HG03175 (cell line): Measurements from ENCODE around the gene TMEM229A.
"Not testable (repeated sequence)": the region's sequence is repeated elsewhere in the genome, so short reads cannot be mapped to it uniquely, and the experiment has no call there.

Experiments
- ATAC-seq: cut with Tn5 transposase; IDR thresholded peaks from one replicate; pipeline ENCODE4 v1.9.1; 2021; ENCODE audit warnings: mild to moderate bottlenecking, moderate library complexity; ENCODE audit not compliant: unreplicated experiment

TMEM229A gene

DNA sequence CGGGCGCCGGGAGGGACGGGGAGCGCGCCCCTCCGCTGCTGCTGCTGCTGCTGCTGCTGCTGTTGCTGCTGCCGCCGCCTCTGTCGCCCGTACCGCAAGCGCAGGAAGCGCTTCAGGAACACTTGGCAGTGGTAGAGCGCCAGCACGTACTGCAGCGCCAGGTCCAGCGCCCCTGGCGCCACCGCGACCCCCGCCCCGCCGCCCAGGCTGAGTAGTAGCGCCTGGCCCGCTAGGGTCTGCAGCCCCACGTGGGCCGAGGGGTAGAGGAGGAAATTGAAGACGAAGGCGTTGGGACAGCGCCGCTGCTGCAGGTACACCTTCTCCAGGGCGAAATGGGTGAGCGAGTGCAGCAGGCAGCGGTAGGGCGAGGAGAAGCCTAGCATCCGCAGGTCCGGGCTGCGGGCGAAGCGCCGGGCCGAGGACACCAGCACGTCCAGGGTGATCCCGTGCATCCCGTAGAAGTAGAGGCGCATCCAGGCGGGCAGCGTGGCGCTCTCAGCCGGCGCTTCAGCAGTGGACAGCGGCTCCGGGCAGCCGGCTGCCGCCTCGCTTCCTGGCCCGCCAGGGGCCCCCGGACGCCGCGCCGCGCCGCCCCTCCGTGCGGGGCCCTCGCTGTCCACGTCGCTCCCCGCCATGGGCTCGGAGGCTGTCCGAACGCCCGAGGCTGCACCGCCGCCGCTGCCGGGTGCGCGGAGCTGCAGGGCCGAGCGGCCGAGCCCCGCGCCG is at the start of gene TMEM229A:
TMEM229A (minus strand) TSS at position 699 of the 726 bp plus-strand sequence; CDS start at position 635, 64 bp downstream.
- no peak for ATAC-seq

- ATAC-seq: not testable (repeated sequence)
Measured at GRCh38 chr7:124082234-124082633, 49.4 kb upstream of the TMEM229A start.

GRCh38 chr7:124077546-124077945 is 44.7 kb upstream of the TMEM229A start:
- no peak for ATAC-seq

GRCh38 chr7:124076841-124077240 is 44.0 kb upstream of the TMEM229A start:
- no peak for ATAC-seq

DNA sequence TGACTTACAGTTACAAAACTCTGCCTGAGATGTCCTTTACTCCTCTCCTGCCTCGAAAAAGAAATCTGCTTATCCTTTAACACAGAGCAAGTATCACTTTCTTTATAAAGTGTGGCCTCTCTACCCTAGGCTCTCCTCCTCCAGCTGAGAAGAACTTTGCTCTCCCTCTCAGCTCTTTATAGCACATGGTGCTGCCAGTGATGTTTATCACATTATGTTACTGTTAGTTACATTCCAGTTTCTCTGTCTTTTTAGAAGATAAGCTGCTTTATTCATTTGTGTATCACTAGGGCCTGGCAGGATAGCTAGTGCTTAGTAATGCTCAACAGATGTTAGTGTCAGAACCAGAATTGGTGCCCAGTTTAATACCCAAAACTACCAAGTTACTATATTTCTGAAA is 41.1 kb upstream of the TMEM229A start:
- ATAC-seq: no peak

DNA sequence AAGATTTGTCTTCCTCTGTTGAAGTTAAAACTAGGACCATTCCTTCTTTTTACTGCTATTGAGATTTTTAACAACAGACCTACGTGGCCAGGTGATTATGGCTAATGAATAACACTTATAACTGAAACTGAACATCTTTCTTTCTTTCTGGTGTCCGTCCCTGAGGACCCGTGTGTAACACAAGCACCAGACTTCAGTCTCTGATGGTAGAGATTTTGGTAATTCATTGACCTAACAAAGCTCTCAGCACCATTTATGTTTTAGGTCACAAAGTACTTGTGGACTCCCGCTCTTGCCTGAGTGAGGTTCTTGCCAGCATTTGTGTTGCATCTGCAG is 40.4 kb upstream of the TMEM229A start:
- ATAC-seq: peak; percentile 41

DNA sequence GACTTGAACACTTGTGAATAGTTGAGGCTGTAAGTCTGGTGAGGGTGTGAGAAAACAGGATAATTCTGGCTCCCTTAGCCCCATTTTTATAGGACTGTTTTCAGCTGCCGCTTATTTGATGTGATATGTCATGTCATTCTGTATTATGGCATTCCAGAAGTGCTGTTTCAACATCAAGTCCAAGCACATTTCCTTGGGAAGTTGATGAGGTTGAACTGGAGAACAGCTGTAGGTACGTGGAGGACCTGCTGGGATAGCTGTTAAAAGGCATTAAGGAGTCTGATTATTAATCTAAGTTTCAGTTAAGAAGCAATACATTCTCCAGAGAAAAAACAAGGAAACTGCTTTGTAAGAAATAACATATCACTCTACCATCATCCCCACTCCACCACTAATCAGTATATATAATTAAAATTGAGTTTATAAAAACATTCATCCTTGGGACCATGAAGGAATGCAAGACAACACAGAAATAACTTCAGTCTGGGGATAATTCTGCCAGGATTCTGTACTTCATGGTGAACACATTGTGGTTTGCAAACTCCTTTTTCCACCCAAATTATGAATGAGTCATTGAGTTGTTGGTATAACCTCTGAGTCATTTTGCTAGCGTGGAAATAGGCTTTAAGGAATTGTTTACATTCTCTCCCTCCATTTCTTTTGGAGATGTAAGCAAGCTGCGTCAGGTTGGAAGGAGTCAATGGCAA is 39.9 kb upstream of the TMEM229A start:
- ATAC-seq: no peak

GRCh38 chr7:124071843-124072242 is 39.0 kb upstream of the TMEM229A start:
- ATAC-seq: no peak

GRCh38 chr7:124062171-124062570 is 29.3 kb upstream of the TMEM229A start:
- no peak for ATAC-seq

DNA sequence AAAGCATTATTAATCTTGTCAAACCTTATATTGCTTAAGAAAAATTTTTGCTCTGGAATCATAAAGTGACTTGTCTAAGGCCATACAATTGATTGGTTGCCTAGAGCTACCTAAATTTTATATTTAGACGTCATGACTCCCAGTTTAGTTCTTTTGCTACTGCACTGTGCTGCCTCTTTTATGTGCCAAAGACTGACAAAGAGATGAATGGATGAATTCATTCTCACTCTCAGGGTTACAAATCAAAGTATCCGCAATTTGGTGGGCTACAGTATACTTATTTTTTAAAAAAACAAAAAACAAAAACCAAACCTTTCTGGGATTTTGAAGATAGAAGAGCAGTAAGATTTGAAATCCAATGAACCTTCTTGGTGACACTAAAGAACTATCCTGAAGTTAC is 27.7 kb upstream of the TMEM229A start:
- ATAC-seq: no peak

DNA sequence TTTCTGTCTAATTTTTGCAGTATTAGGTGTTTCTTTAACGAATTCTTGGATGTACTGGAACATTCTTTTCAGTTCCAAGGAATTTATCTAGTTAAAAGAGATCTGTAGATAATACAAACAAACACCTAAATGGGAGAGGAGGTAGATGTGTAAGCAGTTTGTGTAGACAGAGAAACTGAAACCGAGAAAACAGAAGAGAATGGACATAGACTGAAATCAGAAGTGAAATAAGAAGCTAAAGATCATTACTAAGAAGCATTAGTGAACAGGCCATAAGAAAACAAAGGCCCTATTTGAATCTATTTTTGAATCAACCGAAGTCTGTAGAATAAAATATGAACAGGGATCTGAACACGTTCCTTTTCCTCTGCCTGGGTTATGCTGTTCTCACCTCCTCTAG is 26.5 kb upstream of the TMEM229A start:
- ATAC-seq: peak; percentile 98

- ATAC-seq: no peak
Measured at GRCh38 chr7:124058515-124058914, 25.6 kb upstream of the TMEM229A start.

GRCh38 chr7:124057872-124058271 is 25.0 kb upstream of the TMEM229A start:
- ATAC-seq: no peak

- no peak for ATAC-seq
Measured at GRCh38 chr7:124056234-124056633, 23.4 kb upstream of the TMEM229A start.

DNA sequence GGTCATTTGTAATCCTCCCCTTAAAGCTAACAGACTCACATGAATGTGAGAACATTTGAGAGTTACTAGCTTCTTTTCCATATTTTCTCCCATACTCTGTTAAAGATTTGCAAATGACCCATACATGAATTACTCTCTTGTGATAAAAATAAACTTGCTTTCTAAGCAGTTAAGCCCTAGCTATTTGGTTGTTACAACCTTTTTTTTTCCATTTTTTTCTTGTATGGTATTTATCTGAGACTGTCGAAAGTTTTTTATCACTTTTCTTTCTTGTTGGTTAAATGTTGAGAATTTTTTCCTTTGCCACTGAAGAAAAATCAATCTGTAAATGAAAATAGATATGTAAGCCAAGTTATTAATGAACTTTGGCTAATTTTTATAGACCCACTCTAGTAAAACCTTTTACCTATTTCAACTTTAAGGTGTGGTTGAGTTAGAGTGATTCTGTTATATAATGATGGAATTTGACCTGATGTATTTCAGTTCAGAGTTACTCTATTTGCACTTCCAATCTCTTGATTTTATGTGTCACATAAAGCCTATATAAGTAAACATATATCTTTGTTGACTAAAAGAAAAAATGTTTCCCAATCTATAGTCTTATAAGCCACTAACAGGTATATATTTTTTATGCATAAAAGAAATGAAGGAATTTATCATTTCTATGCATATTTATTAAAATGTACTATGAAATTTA is 19.0 kb upstream of the TMEM229A start:
- ATAC-seq: no peak

- ATAC-seq: no peak
Measured at GRCh38 chr7:124042826-124043225, 10.0 kb upstream of the TMEM229A start.

- no peak for ATAC-seq
Measured at GRCh38 chr7:124041439-124041838, 8.6 kb upstream of the TMEM229A start.

GRCh38 chr7:124037902-124038301 is 5.0 kb upstream of the TMEM229A start:
- not testable (repeated sequence) for ATAC-seq

DNA sequence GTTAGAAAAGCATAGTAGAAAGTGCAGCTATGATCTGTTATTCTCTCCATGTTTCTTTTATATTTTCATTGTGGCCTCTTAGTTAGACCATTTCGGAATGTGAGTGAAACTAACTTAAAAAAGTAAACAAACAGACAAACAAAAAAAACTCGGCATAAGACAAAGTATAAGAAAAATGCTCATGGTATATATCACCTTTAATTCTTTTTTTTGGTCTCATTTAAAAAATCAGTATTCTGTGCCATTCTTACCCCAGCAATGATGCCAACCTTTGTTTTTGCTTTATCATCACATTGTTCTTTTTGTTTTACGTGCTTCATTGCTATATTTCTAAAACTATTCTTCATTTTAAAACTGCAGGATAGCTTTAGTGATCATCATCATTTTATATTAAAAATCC is 2.8 kb upstream of the TMEM229A start:
- no peak for ATAC-seq

DNA sequence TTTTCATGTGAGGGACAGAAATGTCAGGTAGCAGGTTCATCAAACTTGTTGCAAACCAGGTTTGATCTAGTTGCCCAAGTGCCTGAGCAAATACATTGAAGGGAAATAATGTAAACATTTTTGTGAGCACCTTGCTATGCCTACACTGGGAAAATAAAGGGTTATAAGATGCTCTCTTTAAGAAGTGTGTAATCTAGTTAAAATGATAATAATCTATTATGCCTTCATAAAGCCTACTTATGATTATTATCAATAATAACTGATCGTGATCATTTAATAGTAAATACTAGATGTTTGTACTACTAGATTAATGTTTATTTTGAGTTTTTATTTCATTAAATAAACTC is 1.9 kb upstream of the TMEM229A start:
- no peak for ATAC-seq

- no peak for ATAC-seq
Measured at GRCh38 chr7:124033807-124034753, 1.2 kb upstream of the TMEM229A start.
